GM18873 (cell line): ENCODE measurements around the gene CTDP1.
"Not testable (repeated sequence)": the region's sequence is repeated elsewhere in the genome, so short reads cannot be mapped to it uniquely, and the experiment has no call there.

Experiments used
- ATAC-seq: cut with Tn5 transposase; IDR thresholded peaks from one replicate; pipeline ENCODE4 v1.9.1; 2021; ENCODE audit warnings: mild to moderate bottlenecking, moderate library complexity, moderate number of reproducible peaks; ENCODE audit not compliant: unreplicated experiment, low FRiP score

CTDP1 gene

GRCh38 chr18:79681484-79682387, 2.1 kb downstream of the CTDP1 start:
- no peak for ATAC-seq

- no peak for ATAC-seq
These were observed 2.9 kb downstream of the CTDP1 start for GRCh38 chr18:79682481-79682880.

GRCh38 chr18:79682894-79683625, 3.5 kb downstream of the CTDP1 start:
- ATAC-seq: no peak

GRCh38 chr18:79683626-79684282, 4.2 kb downstream of the CTDP1 start:
- no peak for ATAC-seq

GRCh38 chr18:79684283-79684631, 4.7 kb downstream of the CTDP1 start:
- ATAC-seq: no peak

- peak; percentile 31 for ATAC-seq
These were observed 5.2 kb downstream of the CTDP1 start for GRCh38 chr18:79684787-79685186.

- no peak for ATAC-seq
These were observed 5.7 kb downstream of the CTDP1 start for GRCh38 chr18:79685281-79685680.

- no peak for ATAC-seq
These were observed 6.4 kb downstream of the CTDP1 start for GRCh38 chr18:79685971-79686370.

- ATAC-seq: no peak
These were observed 8.2 kb downstream of the CTDP1 start for GRCh38 chr18:79687806-79688205.

GRCh38 chr18:79690071-79690470, 10.5 kb downstream of the CTDP1 start:
- no peak for ATAC-seq

GRCh38 chr18:79690586-79691482, 11.2 kb downstream of the CTDP1 start:
- no peak for ATAC-seq

- ATAC-seq: no peak
These were observed 12.5 kb downstream of the CTDP1 start for GRCh38 chr18:79692056-79692455.

GRCh38 chr18:79692886-79693285, 13.3 kb downstream of the CTDP1 start:
- ATAC-seq: no peak

GRCh38 chr18:79693561-79694205, 14.1 kb downstream of the CTDP1 start:
- no peak for ATAC-seq

GRCh38 chr18:79694206-79694894, 14.7 kb downstream of the CTDP1 start:
- not testable (repeated sequence) for ATAC-seq

GRCh38 chr18:79694895-79695213, 15.3 kb downstream of the CTDP1 start:
- ATAC-seq: no peak

- no peak for ATAC-seq
These were observed 15.7 kb downstream of the CTDP1 start for GRCh38 chr18:79695269-79695668.

GRCh38 chr18:79695856-79696850, 16.6 kb downstream of the CTDP1 start:
- no peak for ATAC-seq
